ENCODE results near the gene CCDC85B.

Gene CCDC85B

DNA sequence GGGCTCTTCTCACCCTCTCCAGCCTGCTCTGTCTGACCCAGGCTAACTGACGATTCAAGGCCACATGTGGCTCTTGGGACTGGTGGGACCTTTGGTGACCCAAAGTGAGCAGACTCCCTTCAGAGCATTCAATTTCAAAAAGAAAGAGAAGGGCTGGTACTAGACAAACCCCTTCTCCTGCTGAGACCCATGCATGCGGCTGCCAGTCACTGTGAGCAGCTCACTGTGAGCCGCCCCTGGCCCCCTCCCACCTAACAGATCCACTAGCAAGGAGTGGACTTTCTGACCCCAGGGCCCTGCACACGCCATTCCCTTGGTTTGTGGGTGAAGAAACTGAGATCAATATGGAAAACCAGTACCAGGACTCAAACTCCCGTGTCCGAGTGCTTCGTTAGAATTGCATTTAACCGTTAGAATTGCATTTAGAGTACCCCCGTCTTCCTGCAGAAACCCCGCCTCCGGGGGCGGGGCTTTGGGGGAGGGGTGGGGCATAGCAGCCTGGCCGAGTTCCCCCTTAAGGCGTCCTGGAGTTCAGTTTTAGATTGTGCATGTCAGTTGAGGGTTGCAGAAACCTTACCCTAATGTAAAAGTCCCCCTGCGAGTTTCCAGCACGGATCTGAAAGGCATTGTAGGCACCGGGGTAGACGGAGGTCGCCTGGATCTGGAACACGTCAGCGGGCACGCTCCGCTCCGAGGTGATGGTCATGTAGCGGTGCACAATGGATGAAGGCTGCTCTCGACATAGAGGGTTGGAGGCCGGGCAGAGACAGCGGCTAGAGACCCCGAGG is 23.0 kb upstream of the CCDC85B start:
- TF ChIP-seq, protein P1, sequence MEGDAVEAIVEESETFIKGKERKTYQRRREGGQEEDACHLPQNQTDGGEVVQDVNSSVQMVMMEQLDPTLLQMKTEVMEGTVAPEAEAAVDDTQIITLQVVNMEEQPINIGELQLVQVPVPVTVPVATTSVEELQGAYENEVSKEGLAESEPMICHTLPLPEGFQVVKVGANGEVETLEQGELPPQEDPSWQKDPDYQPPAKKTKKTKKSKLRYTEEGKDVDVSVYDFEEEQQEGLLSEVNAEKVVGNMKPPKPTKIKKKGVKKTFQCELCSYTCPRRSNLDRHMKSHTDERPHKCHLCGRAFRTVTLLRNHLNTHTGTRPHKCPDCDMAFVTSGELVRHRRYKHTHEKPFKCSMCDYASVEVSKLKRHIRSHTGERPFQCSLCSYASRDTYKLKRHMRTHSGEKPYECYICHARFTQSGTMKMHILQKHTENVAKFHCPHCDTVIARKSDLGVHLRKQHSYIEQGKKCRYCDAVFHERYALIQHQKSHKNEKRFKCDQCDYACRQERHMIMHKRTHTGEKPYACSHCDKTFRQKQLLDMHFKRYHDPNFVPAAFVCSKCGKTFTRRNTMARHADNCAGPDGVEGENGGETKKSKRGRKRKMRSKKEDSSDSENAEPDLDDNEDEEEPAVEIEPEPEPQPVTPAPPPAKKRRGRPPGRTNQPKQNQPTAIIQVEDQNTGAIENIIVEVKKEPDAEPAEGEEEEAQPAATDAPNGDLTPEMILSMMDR (IDR thresholded peaks at IDR 0.05; ENCODE audit: low read depth, low read length), result no peak
- no peak for DNase-seq (ENCODE audit: extremely low read depth, low read depth)

DNA sequence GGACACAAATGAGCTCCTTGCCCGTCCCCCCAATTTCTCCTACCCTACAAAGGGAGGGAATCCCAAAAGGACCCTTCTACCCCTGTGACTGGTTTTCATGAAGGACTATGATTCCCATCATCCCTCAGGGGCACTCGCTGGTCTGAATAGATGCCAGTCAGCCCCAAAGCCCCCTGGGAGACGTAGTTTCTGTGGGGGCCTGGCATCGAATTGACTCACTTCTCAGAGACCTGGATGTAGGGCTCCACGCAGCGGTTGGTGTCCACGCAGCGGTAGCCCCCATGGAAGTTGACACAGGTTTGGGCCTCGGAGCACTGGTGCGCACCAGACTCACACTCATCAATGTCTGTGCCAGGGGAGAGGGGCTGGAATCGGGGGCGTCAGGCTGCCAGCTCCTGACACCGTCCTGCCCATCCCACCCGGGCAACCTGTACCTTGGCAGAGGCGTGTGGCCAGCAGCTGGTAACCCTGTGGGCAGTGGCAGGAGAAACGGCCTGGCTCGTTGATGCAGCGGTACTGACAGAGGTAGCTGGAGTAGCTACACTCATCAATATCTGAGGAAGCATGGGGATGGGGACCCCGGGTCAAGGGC is 22.3 kb upstream of the CCDC85B start:
- TF ChIP-seq, protein P1 (IDR thresholded peaks at IDR 0.05; ENCODE audit: low read depth, low read length), result no peak
- no peak for DNase-seq (ENCODE audit: extremely low read depth, low read depth)

DNA sequence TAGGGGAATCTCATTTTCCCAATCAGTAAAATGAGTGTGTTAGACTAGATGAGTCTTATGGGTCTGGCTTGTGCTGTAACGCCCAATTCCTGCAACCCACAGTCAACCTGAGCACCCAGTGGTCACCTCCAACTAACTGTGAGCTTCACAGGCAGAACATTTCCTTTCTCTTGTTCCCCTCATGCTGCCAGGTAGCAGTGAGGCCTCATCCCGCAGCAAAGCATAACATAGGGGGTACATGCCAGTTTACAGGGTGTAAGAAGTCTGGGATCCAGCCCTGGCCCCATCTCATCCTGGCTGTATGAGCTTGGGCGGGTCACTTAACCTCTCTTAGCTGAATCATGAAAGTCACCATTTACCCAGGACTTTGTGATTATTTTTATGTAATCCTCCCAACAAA is 21.6 kb upstream of the CCDC85B start:
- no peak for DNase-seq (ENCODE audit: extremely low read depth, low read depth)
- TF ChIP-seq, protein P1 (IDR thresholded peaks at IDR 0.05; ENCODE audit: low read depth, low read length), result no peak

DNA sequence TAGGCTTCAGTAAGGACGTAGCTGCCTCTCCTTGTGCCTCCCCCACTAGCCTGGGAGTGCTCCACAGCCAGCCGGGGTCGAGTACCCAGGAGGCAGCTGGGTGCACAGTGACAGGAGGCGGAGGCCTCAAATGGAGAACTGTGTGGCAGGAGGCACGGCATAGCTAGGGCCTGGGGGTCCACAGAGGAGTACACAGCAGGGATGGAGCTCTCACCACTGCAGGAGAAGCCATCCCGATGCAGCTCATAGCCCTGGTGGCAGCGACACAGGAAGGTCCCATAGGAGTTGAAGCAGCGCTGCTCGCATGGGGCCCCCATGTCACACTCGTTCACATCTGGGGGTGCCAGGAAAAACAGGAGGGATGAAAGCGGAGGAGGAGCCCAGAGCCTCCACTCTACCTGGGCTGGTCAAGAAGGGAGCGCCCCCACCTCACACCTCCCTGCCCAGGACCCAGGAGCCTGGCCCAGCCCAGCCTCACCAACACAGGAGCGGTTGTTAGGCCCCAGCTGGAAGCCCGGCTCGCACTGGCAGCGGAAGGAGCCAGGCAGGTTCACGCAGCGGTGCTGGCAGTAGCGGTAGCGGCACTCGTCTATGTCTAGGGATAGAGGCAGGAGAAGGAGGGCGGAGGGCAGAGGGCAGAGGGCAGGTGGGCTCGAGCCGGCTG is 20.7 kb upstream of the CCDC85B start:
- TF ChIP-seq, protein P1 (IDR thresholded peaks at IDR 0.05; ENCODE audit: low read depth, low read length), result no peak

DNA sequence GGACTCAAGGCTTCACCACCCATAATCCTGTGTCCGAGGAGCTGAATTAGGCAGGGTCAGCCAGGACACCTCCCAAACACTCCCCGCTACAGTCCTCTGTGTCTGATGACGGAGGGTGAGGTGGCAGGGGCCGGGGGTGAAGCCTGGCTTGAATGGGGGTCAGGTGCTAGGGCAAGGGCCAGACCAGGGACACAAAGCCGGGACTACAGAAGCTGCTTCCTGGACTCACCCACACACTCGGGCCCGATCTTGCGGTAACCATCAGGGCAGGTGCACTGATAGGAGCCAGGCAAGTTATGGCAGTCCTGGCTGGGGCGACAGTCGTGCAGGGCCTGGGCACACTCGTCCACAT is 20.2 kb upstream of the CCDC85B start:
- DNase-seq (ENCODE audit: extremely low read depth, low read depth), result no peak
- TF ChIP-seq, protein P1 (IDR thresholded peaks at IDR 0.05; ENCODE audit: low read depth, low read length), result no peak

More for the DNA sequence above, 20.7 kb upstream of the CCDC85B start:
- no peak for DNase-seq (ENCODE audit: extremely low read depth, low read depth)

DNA sequence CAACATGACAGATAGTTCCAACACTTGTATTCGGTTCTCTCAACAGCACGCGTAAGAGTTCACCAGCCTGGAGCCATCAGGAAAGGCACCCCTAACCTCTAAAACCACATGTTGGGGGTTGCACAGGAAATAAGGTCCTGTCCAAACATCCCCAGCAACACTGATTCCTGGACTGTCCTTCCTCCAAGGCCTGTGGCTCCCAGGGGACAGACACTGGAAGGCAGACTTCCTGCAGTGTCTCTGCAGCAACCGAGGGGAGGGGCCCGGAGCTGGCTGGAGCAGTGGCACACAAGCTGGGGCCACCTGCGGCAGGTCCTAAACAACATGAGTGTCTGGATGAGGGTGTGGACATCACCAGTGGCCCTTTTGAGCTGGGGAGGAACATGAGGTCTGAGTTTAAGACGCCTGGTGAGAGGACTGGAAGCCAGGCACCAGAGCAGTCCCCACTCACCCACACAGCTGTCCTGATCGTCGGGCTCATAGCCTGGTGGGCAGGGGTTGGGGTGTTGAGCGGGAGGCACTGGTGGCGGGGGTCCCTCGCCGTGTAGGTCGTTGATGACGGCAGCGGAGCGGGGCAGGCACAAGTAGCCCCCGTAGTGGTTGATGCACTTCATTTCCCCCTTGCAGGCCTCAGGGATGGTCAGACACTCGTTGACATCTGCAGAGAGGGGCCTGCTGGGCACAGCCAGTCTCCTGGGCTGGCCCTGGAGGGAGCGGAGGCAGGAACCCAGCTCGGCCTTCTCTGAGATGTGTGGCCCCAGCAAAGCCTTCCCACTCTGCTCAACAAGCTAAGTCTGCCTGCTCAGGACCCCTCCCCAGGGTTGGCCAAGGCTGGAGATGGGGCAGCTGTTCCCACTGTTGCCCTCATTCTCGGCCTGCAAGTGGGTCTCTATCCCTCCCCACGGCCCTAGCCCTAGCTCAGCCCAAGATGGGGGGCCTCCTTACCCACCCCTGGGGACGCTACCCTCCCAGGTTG is 19.5 kb upstream of the CCDC85B start:
- TF ChIP-seq, protein P1 (IDR thresholded peaks at IDR 0.05; ENCODE audit: low read depth, low read length), result no peak
- no peak for DNase-seq (ENCODE audit: extremely low read depth, low read depth)
